Calu3 (cell line): ENCODE measurements around the gene TRA2A. TPM values are rescaled to one million over a fixed set of nuclear protein-coding genes. Genes with fewer than 3 reads are reported as not detected.
A peak's percentile ranks its signal among the peaks of the same experiment; 100 is the strongest.
"Not testable (repeated sequence)": the region's sequence is repeated elsewhere in the genome, so short reads cannot be mapped to it uniquely, and the experiment has no call there.

ENCODE experiments used
- BruUV-seq: library from RNA; stranded (reverse); fragments of 400-500 nt; replicated peaks from 2 replicates; lab custom pipeline; 2021; lab: Mats Ljungman, UMichigan
- CTCF ChIA-PET: fragments of 300-600 bp; sonication (Branson Sonifier 250); formaldehyde crosslinking; loops from one replicate; lab custom pipeline; 2022; ENCODE audit warnings: antibody characterized with exemption; lab: Charles Lee
- DNase-seq: peaks from one replicate; pipeline ENCODE4 v3.0.0; 2022
- H3K27ac Mint-ChIP-seq: one replicate; pipeline ENCODE4 v1.8.0; 2022; ENCODE audit warnings: mixed read lengths; ENCODE audit not compliant: unreplicated experiment
- H3K27me3 Mint-ChIP-seq: one replicate; pipeline ENCODE4 v1.8.0; 2022; ENCODE audit warnings: mixed read lengths; ENCODE audit not compliant: unreplicated experiment
- H3K36me3 Mint-ChIP-seq: one replicate; pipeline ENCODE4 v1.8.0; 2022; ENCODE audit warnings: mild to moderate bottlenecking, moderate library complexity, mixed read lengths; ENCODE audit not compliant: insufficient read depth, unreplicated experiment
- H3K4me1 Mint-ChIP-seq: one replicate; pipeline ENCODE4 v1.8.0; 2022; ENCODE audit warnings: mild to moderate bottlenecking, low read depth, mixed read lengths; ENCODE audit not compliant: unreplicated experiment
- H3K4me3 Mint-ChIP-seq: one replicate; pipeline ENCODE4 v1.8.0; 2022; ENCODE audit warnings: mild to moderate bottlenecking, low read depth, moderate library complexity, mixed read lengths; ENCODE audit not compliant: unreplicated experiment
- H3K9me3 Mint-ChIP-seq: one replicate; pipeline ENCODE4 v1.8.0; 2022; ENCODE audit warnings: low read depth, mixed read lengths; ENCODE audit not compliant: unreplicated experiment
- CTCF ChIP-seq: fragments of 200-600 bp; IDR thresholded peaks from one replicate; pipeline ENCODE4 v1.8.0; 2022; ENCODE audit warnings: antibody characterized with exemption; ENCODE audit not compliant: unreplicated experiment
- intact Hi-C: fragments of 100-400 bp; cut with micrococcal nuclease; formaldehyde crosslinking; loops from one replicate; pipeline ENCODE4 v1.10.0; 2022; ENCODE audit not compliant: unreplicated experiment
- total RNA-seq: library from RNA; stranded (reverse); gene quantifications from 2 replicates; pipeline ENCODE4 v1.2.3, GENCODE V29; 2022

TRA2A gene
- total RNA-seq, 1 experiment from 2014 or later: 143 TPM

- intact Hi-C loops: no loop called here
- no TSS peak for BruUV-seq
- Mint-ChIP-seq H3K9me3 (no peaks in the 10 kb centered on the region), H3K36me3 (peaks cover 46% of the 10 kb centered on the region), H3K4me3 (peak overlapping the region; percentile 79), H3K4me1 (peaks cover 47% of the 10 kb centered on the region), H3K27ac (peak overlapping the region; percentile 93), H3K27me3 (no peaks in the 10 kb centered on the region)
- DNase-seq: peak; percentile 65
- TF ChIP-seq CTCF: no peak
- CTCF ChIA-PET: interaction anchor here (0.9 to 1.5 kb wide), 4 partner anchors 13 to 258 kb away, joined by 3 to 8 read pairs (median 4); no protein-coding TSS in a partner anchor
Measured at GRCh38 chr7:23531050-23531793, 559 bp downstream of the TRA2A start.

- Mint-ChIP-seq H3K9me3 (no peaks in the 10 kb centered on the region), H3K36me3 (peaks cover 46% of the 10 kb centered on the region), H3K4me3 (peak overlapping the region; percentile 79), H3K4me1 (peaks cover 48% of the 10 kb centered on the region), H3K27ac (peak overlapping the region; percentile 93), H3K27me3 (no peaks in the 10 kb centered on the region)
- TSS peak; percentile 37 for BruUV-seq
- CTCF ChIA-PET: interaction anchor here (0.9 to 1.4 kb wide), 3 partner anchors 68 to 257 kb away, joined by 3 to 8 read pairs (median 5); no protein-coding TSS in a partner anchor
- peak; percentile 56 for DNase-seq
- peak; percentile 12 for TF ChIP-seq CTCF
- intact Hi-C loops: no loop called here
Measured at GRCh38 chr7:23530405-23530804, 1.4 kb downstream of the TRA2A start.

- CTCF ChIA-PET: interaction anchor here (0.5 to 1.7 kb wide), 7 partner anchors 10 to 779 kb away, joined by 3 to 6 read pairs (median 3); no protein-coding TSS in a partner anchor
- Mint-ChIP-seq H3K27me3 (no peaks in the 10 kb centered on the region), H3K9me3 (no peaks in the 10 kb centered on the region), H3K4me1 (peaks cover 58% of the 10 kb centered on the region), H3K36me3 (peaks cover 51% of the 10 kb centered on the region), H3K4me3 (peak overlapping the region; percentile 79), H3K27ac (peak overlapping the region; percentile 93)
- DNase-seq: no peak
- BruUV-seq: no TSS peak
- TF ChIP-seq CTCF: no peak
- intact Hi-C loops: loop anchor here (2.0 to 5.0 kb wide), 4 partner anchors 53 to 257 kb away; no protein-coding TSS in a partner anchor
Measured at GRCh38 chr7:23529262-23529859, 2.4 kb downstream of the TRA2A start.

- H3K9me3 Mint-ChIP-seq, H3K4me3 Mint-ChIP-seq, BruUV-seq, H3K27ac Mint-ChIP-seq, CTCF ChIA-PET, DNase-seq, H3K27me3 Mint-ChIP-seq: not testable (repeated sequence)
- Mint-ChIP-seq H3K4me1 (peaks cover 78% of the 10 kb centered on the region), H3K36me3 (peaks cover 60% of the 10 kb centered on the region)
- intact Hi-C loops: loop anchor here (5.0 kb wide), 3 partner anchors 98 to 253 kb away; no protein-coding TSS in a partner anchor
Measured at GRCh38 chr7:23525611-23526010, 6.2 kb downstream of the TRA2A start.
